Right hindlimb (tissue), 1 donor: Measurements from ENCODE around the gene POGLUT3.

Source experiments
- DNase-seq: peaks from one replicate; pipeline ENCODE4 v3.0.0-alpha.2; 2018

POGLUT3 gene

DNA sequence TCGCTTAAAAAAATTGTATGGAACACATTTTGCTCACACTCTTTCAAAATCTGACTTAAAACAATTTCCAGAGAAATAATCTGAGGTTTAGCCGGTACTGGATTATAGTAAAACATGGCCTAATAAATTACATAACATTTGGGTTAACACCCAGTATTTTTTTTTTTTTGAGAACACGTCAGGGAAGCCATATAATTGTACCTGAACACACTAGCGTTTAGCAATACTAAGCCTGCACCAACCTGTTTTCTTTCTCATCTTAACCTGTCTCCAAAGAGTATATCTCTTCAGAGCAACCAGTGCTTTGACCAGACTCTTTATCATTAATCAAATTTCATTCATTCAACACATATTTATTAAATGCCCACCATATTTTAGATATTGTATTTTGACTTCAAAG, 2.0 kb upstream of the POGLUT3 start:
- no peak for DNase-seq

DNA sequence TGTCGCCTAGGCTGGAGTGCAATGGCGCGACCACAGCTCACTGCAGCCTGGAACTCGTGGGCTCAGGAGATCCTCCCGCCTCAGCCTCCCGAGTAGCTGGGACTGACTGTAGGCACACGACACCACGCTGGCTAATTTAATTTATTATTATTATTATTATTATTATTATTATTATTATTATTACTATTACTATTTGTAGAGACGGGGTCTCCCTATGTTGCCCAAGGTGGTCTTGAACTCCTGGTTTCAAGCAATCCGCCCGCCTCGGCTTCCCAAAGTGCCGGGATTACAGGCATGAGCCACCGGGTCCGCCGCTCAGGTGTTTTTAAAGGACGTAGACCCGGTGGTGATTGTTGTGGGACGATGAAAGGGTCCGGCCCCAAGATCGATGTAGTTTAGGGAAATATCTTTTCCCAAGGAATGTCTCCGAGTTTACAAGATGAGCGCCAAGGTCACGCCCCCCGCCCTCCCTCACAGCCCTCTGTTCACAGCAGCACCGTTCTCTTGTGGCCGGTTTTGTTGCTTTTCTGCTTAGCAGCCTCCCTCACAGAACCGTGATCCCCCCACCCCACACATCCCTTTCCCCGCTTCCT, 728 bp upstream of the POGLUT3 start:
- peak; percentile 19 for DNase-seq

DNA sequence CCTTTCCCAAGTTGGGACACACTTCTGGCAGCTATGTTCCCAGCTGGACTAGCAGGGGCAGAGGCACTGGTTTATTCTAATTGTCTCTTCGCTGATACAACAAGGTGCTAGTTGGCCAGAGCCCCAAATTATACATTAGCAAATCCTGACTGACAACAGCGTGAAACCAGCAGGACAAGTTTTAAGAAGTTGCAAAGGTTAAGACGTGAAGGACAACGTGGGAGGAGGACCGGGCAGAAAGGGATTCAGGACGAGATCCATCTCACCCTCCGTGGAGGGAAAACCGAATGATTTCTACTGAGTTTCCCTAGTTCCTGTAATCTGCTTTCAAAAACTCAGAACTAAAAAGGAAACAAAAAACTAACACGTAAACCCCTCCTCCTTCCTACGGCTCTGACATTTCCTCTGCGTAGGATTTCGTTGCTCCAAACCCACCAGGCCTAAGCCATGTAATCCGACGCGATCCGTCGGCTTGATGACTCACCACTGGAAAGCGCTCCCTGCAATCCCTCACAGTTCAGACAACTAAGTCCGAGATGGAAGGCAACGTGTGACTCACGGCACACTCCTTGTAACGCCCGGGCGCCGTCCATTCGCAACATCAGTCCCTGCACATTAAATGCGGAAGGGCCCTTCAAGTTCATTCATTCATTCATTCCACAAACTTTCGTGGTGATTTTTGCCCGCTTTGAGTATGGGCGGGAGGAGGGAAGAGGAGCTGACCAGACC, 703 bp downstream of the POGLUT3 start:
- DNase-seq = peak; percentile 93

DNA sequence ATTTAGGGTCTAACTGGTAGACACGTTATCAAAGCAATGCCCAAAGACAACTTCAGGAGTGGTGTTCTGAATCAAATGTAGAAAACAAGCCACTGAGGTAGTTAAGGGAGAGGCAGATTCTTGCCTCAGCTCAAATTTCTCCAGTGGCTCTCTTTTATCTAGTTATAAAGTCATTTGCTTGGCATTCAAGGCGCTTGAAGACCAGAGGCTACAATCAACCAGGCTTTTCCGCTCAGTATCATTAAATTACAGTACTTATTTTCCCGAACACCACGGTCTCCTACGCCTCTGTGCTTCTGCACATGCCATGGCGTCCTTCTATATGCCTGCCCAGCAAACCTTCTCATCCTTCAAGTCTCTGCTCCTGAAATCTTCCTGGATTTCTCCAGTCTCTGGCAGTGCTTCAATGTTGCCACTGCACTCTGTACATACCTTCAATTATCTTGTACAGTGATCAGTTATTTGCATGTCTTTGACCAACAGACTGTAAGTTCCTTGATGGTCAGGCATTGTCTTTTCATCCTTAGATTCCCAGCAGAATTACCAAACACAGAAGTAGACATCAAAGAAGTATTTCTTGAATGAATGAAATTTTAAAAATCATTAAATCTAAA, 1.4 kb downstream of the POGLUT3 start:
- no peak for DNase-seq

DNA sequence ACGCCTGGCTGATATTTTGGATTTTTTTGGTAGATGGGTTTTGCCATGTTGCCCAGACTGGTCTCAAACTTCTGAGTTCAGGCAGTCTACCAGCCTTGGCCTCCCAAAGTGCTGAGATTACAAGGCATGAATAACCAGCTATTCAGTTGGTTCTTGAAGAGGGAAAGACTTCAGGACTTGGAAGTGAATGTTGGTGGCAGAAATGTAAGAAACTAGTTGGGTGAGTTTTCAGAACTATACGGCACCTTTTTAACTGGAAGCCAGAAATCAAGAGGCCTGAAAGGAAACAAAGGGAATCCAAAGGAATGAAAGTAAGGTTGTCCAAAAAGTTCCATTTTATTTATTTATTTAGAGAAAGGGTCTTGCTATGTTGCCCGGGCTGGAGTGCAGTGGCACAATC, 2.9 kb downstream of the POGLUT3 start:
- no peak for DNase-seq

DNA sequence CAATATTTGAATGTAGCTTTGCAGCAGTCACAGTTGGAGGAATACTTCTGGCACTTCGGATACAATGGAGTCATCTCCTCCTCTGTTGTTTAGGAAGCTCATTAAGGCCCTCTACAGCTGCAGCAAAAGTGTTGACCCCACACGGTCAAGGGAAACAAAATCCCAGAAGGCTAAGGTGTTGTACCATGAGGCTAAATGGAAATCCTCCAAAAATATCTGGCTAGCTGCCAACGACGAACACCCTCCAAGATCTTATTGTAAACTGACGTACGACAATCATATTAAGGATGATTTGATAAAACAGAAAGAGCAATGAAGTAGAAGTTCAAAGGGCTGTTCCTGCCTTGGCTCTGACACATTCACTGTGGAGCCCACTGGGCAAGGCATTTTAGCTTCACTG, 4.0 kb downstream of the POGLUT3 start:
- no peak for DNase-seq

DNA sequence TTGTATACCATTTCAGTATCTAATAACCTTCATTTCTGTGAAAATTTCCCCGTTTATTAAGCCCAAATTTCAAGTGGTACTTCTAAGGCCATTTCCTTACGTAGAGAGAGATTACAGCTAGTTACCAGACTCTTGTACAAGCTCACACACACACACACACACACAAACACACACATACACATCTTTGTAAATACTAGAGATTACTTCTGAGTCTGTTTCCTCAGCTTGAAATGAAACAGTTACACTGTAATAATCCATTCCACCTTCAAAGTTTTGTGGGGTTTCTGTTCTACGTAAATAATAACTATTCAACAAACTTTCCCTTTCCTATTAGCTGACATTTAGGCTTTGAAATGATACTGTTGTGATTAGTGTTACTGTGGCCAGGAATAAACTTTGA, 6.2 kb downstream of the POGLUT3 start:
- no peak for DNase-seq

DNA sequence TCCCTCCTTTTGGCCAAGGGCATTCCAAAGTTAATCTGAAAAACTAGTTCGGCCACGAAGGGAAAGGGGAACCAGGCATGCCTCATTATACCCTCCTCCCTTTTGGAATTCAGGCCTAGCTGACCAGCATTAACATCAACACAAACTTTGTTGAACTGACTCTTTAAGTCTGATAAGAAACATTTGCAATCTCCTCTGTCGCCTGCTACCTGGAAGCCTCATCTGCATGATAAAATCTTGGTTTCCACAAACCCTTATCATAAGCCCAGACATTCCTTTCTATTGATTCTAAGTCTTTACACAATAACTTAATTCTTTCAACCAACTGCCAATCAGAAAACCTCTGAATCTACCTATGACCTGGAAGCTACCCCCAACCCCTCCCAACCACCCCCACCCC, 11.4 kb downstream of the POGLUT3 start:
- no peak for DNase-seq

DNA sequence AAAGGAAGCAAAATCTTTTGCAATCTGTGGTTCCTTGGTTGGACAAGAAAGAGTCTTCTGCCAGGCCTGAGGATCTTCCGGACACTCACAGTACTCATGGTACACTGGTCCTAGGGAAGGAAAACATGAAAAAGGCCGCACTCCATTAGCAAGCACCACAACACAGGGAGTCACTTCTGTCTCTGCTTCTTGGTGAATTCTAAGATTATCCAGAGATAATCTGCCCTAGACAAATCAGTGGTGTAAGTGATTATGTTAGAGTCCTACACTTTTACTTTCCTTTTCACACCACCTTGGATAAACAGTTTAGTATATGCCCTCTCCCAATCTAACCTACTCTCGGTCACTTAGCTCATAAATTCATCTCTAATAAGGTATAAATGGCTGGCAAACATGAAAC, 11.9 kb downstream of the POGLUT3 start:
- no peak for DNase-seq

DNA sequence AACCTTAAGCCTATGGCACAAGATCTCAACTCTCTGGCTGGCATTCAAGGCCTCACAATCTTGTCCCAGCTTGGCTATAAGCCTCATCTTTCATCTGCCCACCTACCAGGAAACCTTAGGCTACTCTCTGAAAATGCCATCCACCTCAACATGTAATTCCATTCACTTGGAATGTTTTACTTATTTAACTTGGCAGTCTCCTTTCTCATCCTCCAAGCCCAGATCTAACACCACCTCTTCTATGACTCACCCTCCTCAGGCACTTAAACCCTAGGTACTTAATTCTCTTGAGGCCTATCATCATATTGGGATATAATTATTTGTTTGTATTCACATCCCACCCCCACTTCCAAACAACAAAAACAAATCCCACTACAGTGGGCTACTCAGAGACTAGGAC, 15.0 kb downstream of the POGLUT3 start:
- DNase-seq = no peak

DNA sequence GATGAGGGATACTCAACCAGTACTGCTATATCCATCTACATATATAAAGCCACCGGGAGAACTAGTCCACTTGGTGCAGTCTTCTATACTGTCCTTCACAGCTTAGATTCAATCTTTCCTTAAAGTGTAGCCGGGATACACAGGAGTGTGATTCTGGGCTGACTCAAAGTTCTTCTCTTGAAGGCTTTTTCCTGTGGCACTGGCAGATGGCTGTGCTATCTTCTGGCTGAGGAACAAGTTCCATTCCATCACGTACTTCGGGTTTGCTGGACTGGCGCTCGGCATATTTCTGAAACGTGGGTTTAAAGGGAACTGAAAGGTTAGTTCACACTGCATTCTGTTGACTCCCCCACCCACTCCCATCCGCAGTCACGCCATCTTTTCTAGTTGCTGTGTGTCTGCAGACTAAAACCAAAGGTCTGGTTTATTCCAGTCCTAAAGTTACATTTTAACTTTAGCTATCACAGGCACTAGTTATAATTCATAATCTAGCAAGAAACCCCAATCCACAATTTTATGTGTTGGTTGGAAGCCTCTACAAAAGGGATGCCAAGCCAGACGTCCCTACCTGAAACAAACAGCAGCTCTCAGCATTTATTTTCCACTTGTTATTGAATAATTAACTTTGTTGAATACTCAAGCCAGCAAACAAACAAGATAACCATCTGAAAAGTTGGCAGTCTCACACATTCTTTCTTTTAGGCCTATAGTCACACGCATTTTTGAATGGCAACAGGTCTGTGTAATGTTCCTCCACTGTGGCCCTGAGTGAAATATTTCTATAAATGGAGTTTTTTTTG, 23.3 kb downstream of the POGLUT3 start:
- no peak for DNase-seq

DNA sequence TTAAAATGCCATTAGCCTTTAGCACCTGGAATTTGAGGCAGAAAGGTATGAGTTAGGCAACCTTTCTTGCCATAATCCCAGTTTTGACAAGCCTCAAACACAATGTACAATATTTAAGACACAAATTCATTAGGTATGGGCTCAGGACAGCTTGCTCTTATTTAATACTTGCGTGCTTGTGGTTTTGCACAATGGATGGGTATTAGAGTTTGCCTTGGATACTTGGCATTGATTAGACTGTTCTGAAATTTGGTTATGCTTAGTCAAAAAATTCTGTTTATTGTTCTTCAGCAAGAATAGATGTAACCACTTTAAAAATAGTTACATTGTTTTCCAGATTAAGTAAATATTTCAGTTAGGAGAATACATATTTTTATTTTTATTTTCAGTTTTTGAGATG, 25.5 kb downstream of the POGLUT3 start:
- DNase-seq = no peak

DNA sequence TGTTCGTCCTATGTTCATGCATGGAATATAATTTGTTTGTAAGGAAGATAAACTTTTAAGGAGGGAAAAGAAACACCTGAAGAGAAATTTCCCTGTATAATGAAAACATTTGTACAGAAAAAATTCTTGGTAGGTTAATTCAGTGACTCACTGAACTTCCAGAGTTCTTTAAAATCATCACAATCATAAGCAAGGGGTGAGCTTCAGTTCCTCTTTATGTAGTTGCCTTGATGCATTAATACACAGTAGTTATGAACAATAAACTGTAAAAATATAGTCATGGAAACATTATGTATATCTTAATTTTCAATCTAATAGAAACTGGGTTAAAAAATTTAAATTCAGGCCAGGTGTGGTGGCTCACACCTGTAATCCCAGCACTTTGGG, 29.7 kb downstream of the POGLUT3 start:
- no peak for DNase-seq

DNA sequence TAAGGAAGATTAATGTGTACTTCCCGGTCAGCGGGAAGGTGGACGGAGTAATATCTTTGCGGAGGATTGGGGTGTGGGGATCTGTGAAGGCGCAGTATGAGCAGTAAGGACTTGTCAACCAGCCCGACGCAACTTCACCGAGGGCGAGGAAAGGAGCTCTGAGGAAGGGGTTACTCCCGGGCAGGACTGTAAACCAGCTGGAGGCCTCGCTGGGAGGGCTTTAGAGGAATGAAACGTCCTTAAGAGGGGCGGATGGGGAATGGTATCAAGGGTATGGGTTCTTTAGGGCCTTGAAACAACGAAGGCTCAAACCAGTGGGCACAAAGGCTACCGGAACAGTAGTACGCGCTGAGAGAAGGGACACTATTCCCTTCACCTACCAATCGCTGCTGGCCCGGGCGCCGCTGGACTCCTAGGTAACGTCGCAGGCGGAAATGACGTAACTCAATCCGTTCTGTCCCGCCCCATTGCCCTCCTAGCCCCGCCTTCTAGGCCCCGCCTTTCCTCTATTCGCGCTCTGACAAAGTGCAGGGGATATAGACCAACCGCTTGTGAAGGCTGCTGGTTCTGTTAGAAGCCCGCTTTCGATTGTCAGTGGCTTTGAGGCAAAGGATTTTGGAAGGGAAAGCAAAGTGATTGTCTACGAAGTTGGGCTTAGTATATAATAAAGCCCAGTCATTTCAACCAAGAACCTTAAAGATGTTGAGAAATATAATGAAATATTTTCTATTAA, 30.9 kb downstream of the POGLUT3 start, which contains the start of gene C11orf65:
Gene C11orf65, minus strand, starts transcription at position 439 of the 733 bp plus-strand sequence. CDS start 5,970 bp downstream, outside the sequence.
- peak; percentile 98 for DNase-seq

DNA sequence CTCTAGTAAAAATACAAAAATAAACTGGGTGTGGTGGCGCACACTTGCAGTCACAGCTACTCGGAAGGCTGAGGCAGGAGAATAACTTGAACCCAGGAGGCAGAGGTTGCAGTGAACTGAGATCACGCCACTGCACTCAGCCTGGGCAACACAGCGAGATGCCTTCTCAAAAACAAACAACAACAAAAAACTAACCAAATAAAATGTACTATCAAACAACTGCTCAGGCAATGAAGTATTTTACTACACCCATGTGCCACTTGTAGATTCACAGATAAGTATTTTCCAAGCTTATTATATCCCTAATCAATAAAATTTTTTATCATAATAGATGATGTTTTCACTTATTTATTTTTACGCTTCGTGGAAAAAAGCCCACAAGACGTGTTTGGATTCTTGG, 31.8 kb downstream of the POGLUT3 start:
- DNase-seq = no peak

DNA sequence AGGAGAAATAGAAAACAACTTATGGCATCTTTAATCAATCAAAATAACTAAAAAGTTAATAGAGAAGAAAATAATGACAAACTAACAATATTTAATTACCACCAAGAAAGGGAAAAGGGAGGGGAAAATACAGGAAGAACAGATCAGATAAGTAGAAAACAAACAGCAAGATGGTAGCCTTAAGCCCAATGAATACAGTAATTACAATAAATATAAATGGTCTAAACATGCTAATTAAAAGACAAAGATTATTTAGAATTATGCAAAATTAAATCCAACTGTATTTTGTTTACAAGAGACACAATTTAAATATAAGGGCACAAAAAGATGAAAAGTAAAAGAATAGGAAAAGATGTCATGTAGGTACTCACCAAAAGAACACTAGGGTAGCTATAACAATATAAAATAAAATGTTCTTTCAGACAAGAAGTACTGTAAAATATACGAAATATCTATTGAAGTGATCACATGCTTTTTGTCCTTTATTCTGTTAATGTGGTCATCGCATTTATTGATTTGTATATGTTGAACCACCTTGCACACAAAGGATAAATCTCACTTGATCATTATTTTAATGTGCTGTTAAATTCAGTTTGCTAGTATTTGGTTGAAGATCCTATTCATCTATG, 44.9 kb downstream of the POGLUT3 start:
- no peak for DNase-seq
